BJ (cell line): ENCODE results near the gene WBP1. TPM values are rescaled to one million over a fixed set of nuclear protein-coding genes. Genes with fewer than 3 reads are reported as not detected.

Experiments used
- CTCF ChIA-PET: fragments of 350-600 bp; formaldehyde crosslinking; extraction: SDS; loops from one replicate; lab custom pipeline; 2021; ENCODE audit warnings: antibody characterized with exemption, inconsistent platforms; lab: Yijun Ruan, JAX
- POLR2A ChIA-PET: fragments of 300-600 bp; sonication (Branson Sonifier 250); formaldehyde crosslinking; extraction: SDS; loops from one replicate; lab custom pipeline; 2021; ENCODE audit warnings: antibody characterized with exemption; lab: Charles Lee
- DNase-seq: peaks from one replicate; pipeline ENCODE4 v3.0.0-alpha.2; 2011; ENCODE audit warnings: low read depth
- H3K27me3 ChIP-seq: 2 replicates; pipeline ENCODE4 v1.6.0; 2011; ENCODE audit warnings: low read length; ENCODE audit not compliant: control insufficient read depth, insufficient read depth
- H3K36me3 ChIP-seq: 2 replicates; pipeline ENCODE4 v1.5.1; 2011; ENCODE audit warnings: low read length; ENCODE audit not compliant: control insufficient read depth, insufficient read depth
- H3K4me3 ChIP-seq: 2 replicates; pipeline ENCODE4 v1.5.1; 2011; ENCODE audit warnings: low read depth, mild to moderate bottlenecking, control low read depth, low read length
- polyA plus RNA-seq: library from polyadenylated mRNA; depleted of rRNA; stranded (reverse); fragments of >200 nt; gene quantifications from 2 replicates; pipeline ENCODE4 v1.2.3, GENCODE V29; 2011
- TF ChIP-seq, protein P1 (sequence below): IDR thresholded peaks from 2 replicates; pipeline ENCODE4 v1.5.1; 2011; ENCODE audit warnings: low read depth, mild to moderate bottlenecking, control low read depth, inconsistent platforms, low read length, moderate library complexity; ENCODE audit not compliant: insufficient read depth

The WBP1 gene
- polyA plus RNA-seq, 1 experiment = 92.0 TPM

DNA sequence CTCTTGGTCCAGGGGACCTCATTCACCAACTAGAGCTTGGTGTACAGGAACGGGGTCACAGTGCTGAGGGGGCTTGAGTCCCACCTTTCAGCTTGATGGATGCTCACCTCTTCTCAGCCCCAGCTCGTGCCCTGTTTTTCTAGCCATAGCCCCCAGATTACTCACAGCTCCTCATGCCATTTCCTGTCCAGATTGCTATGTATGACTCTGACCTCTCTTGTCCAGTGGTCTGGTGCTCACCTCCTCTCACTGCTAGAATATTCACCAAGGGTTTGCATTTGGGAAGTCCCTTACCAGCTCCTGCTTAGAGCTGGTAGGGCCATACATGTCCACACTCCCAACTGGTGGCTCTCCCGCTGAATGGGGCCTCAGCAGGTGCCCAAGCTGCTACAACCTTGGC, 35.3 kb downstream of the WBP1 start:
- POLR2A ChIA-PET = no interaction called here
- Histone ChIP-seq H3K36me3 (peaks cover 27% of the 10 kb centered on the region), H3K27me3 (no peaks in the 10 kb centered on the region; the same call in 1 of the 2 replicates), H3K4me3 (no peak overlapping the region)
- DNase-seq = no peak
- TF ChIP-seq, protein P1, sequence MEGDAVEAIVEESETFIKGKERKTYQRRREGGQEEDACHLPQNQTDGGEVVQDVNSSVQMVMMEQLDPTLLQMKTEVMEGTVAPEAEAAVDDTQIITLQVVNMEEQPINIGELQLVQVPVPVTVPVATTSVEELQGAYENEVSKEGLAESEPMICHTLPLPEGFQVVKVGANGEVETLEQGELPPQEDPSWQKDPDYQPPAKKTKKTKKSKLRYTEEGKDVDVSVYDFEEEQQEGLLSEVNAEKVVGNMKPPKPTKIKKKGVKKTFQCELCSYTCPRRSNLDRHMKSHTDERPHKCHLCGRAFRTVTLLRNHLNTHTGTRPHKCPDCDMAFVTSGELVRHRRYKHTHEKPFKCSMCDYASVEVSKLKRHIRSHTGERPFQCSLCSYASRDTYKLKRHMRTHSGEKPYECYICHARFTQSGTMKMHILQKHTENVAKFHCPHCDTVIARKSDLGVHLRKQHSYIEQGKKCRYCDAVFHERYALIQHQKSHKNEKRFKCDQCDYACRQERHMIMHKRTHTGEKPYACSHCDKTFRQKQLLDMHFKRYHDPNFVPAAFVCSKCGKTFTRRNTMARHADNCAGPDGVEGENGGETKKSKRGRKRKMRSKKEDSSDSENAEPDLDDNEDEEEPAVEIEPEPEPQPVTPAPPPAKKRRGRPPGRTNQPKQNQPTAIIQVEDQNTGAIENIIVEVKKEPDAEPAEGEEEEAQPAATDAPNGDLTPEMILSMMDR = no peak
- CTCF ChIA-PET = interaction anchor here (1.2 to 1.9 kb wide), 2 partner anchors 10 to 37 kb away, joined by 3 to 5 read pairs; partner anchors contain the start of genes CCDC142 and TTC31

DNA sequence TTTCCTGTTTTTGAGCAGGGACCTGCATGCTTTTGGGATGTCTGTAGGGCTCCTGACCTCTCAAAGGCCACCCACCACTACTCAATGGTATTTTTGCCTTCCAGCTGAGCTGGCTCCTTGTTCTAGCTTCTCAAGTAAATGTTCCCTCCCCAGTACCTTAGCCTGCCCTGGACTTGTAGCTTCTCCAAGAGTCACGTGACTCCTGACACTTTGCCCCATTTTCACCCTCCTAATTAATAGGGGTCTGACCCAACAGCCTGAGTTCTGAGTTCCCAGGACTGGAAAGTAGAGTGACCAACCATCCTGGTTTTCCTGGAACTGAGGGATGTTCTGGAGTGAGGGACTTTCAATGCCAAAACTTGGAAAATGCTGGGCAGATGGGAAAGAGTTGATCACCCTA, 37.2 kb downstream of the WBP1 start:
- POLR2A ChIA-PET = no interaction called here
- DNase-seq = no peak
- CTCF ChIA-PET = interaction anchor here (2.0 kb wide), 1 partner anchor 11 kb away, joined by 4 read pairs; the partner anchor contains the start of gene PCGF1

DNA sequence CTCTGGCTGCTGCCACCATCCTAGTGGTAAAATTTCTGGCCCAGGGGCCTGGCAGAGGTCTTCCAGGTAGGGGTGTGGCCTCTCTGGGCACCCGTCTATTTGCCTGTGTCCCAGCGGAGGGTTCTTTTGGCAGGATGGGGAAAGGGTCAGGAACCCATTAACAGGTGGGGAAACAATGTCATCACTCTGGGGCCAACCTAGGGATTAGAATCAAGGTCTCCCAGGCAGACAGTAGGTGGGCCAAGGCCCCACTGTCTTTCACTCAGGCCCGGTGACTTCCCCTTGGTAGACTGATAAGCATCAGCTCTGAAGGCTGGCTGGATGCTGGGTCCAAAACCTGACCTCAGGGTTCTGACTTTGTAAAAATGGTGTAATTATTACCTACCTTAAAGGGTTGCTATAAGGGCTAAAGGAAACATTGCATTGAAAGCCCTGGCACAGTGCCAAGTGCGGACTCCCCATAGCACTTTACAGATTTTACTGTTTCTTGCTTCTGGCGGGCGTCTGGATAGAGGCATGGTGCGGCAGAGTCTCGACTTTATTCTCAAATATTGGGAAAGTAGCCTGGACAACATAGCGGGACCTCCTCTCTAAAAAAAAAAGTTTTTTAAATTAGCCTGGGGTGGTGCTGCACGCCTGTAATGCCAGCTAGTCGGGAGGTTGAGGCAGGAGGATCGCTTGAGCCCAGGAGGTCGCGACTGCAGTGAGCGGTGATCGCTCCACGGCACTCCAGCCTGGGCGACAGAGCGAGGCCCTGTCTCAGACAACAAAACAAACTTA, 38.9 kb downstream of the WBP1 start:
- Histone ChIP-seq H3K27me3 (peaks cover 11% of the 10 kb centered on the region), H3K36me3 (peaks cover 11% of the 10 kb centered on the region), H3K4me3 (no peak overlapping the region)
- no peak for DNase-seq
- TF ChIP-seq, protein P1 = no peak
- ChIA-PET POLR2A (no interaction called here), CTCF (interaction anchor here (2.0 kb wide), 1 partner anchor 10 kb away, joined by 4 read pairs; the partner anchor contains the start of gene PCGF1)

More for the DNA sequence above, 37.2 kb downstream of the WBP1 start:
- TF ChIP-seq, protein P1 = no peak
- no peak overlapping the region for H3K4me3 ChIP-seq
- peaks cover 11% of the 10 kb centered on the region for H3K27me3 ChIP-seq
- H3K36me3 ChIP-seq = peaks cover 22% of the 10 kb centered on the region

DNA sequence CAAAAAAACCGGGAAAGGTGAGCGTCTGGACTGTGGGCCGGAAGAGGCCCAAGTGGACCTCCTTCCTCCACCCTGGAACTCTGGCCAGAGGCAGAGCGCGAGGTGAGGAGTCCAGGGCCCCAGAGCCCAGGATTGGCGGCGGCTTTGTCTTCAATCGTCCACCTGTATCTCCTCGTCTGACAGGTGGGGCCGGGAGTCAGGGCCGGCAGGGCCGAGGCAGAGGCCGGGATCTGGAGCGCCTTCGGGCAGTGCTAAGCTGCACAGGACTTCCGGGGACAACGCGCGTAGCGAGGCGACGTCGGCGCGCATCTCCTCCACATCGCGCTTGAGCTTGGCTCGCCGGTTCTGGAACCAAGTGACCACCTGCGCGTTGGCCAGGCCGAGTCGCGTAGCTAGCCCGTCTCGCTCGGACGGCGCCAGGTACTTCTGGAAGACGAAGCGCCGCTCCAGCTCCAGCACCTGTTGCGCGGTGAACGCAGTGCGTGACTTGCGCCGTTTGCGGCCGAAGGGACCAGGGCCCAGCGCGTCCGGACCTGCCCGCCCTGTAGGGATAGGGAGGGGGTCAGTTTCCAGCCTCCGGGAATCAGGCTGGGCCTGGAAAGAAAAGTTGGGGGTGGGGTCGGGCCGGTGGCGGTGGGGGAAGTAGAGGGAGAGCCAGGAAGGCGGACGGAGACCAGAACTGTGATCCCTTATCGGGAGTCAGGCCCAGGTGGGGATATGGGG, 39.7 kb downstream of the WBP1 start:
- no peak overlapping the region for H3K4me3 ChIP-seq

More for the DNA sequence above, 39.7 kb downstream of the WBP1 start:
- ChIA-PET CTCF (interaction anchor here (1.1 kb wide), 1 partner anchor 58 kb away, joined by 4 read pairs; no protein-coding TSS in a partner anchor), POLR2A (no interaction called here)
- no peak for DNase-seq
- peaks cover 11% of the 10 kb centered on the region for H3K27me3 ChIP-seq
- H3K36me3 ChIP-seq = peaks cover 5% of the 10 kb centered on the region
- TF ChIP-seq, protein P1 = no peak
